Measurements from ENCODE around the gene PYCARD. TPM values are rescaled to one million over a fixed set of nuclear protein-coding genes. Genes with fewer than 3 reads are reported as not detected.
"Not testable (repeated sequence)": the region's sequence is repeated elsewhere in the genome, so short reads cannot be mapped to it uniquely, and the experiment has no call there.

The PYCARD gene
- total RNA-seq, 6 donors from 2014 or later = 44.0 to 103 (median 83.7) TPM

- Histone ChIP-seq H3K4me3 (no peak overlapping the region), H3K27me3 (no peaks in the 10 kb centered on the region), H3K36me3 (peaks cover 24 to 66% (median 45%) of the 10 kb centered on the region in 4 donors), H3K27ac (no peak overlapping the region), H3K4me1 (peaks cover 6 to 14% (median 10%) of the 10 kb centered on the region in 4 donors), H3K9me3 (no peaks in the 10 kb centered on the region)
- no peak for TF ChIP-seq EP300 (IDR thresholded peaks at IDR 0.05)
- TF ChIP-seq, protein P1, sequence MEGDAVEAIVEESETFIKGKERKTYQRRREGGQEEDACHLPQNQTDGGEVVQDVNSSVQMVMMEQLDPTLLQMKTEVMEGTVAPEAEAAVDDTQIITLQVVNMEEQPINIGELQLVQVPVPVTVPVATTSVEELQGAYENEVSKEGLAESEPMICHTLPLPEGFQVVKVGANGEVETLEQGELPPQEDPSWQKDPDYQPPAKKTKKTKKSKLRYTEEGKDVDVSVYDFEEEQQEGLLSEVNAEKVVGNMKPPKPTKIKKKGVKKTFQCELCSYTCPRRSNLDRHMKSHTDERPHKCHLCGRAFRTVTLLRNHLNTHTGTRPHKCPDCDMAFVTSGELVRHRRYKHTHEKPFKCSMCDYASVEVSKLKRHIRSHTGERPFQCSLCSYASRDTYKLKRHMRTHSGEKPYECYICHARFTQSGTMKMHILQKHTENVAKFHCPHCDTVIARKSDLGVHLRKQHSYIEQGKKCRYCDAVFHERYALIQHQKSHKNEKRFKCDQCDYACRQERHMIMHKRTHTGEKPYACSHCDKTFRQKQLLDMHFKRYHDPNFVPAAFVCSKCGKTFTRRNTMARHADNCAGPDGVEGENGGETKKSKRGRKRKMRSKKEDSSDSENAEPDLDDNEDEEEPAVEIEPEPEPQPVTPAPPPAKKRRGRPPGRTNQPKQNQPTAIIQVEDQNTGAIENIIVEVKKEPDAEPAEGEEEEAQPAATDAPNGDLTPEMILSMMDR (IDR thresholded peaks at IDR 0.05) = no peak
- no peak for TF ChIP-seq POLR2A (IDR thresholded peaks at IDR 0.05)
- TF ChIP-seq POLR2AphosphoS5 (IDR thresholded peaks at IDR 0.05) = no peak
- 71 to 83% methylated on average over 17 of the region's 17 CpGs for WGBS, 2 donors
- ATAC-seq (ENCODE audit: low FRiP score in 2 of 2) = no peak
- peak in 1 of 2 donors; percentile 41 for DNase-seq
Observed at GRCh38 chr16:31196324-31197088, 6.1 kb downstream of the PYCARD start.

- ATAC-seq (ENCODE audit: low FRiP score in 2 of 2); DNase-seq; H3K9me3 ChIP-seq; H3K4me1 ChIP-seq; H3K27me3 ChIP-seq; H3K27ac ChIP-seq; H3K4me3 ChIP-seq: not testable (repeated sequence)
- peaks cover 30 to 73% (median 50%) of the 10 kb centered on the region in 4 donors for H3K36me3 ChIP-seq
- 96 to 98% methylated on average over 11 of the region's 11 CpGs for whole genome bisulfite sequencing, 2 donors
Observed at GRCh38 chr16:31195861-31196260, 6.7 kb downstream of the PYCARD start.

GRCh38 chr16:31194898-31195297, 7.7 kb downstream of the PYCARD start:
- H3K4me1 ChIP-seq = peaks cover 0 to under 1% (median 0%) of the 10 kb centered on the region in 4 donors
- ATAC-seq (ENCODE audit: low FRiP score in 2 of 2) (no peak), DNase-seq (no peak)
- no peaks in the 10 kb centered on the region for H3K27me3 ChIP-seq
- 82 to 86% methylated on average over 7 of the region's 7 CpGs for WGBS, 2 donors
- no peaks in the 10 kb centered on the region for H3K9me3 ChIP-seq
- H3K36me3 ChIP-seq = peaks cover 38 to 82% (median 60%) of the 10 kb centered on the region in 4 donors
- H3K4me3 ChIP-seq = no peak overlapping the region
- H3K27ac ChIP-seq = no peak overlapping the region
- TF ChIP-seq POLR2A (IDR thresholded peaks at IDR 0.05) (no peak), EP300 (IDR thresholded peaks at IDR 0.05) (no peak), POLR2AphosphoS5 (IDR thresholded peaks at IDR 0.05) (no peak)
- TF ChIP-seq, protein P1 (IDR thresholded peaks at IDR 0.05) = no peak

DNA sequence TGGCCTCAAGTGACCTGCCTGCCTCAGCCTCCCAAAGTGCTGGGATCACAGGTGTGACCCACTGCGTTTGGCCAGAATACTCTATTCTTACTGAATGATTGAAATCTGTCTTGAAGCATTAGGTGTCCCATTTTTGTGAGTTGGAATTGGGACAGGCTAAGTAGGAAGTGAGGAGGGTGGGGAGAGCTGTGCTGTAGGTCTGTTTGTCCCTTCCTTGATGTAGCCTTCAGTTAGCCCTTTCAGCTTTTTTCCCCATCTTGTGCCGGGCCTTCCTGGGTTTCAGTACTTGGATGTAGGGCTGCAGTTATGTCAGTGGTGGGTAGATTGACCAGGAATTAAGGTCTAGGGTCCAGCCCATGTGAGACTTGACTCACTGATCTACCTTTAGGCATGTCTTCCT, 8.7 kb downstream of the PYCARD start:
- no peak for TF ChIP-seq POLR2A (IDR thresholded peaks at IDR 0.05)
- no peak for TF ChIP-seq POLR2AphosphoS5 (IDR thresholded peaks at IDR 0.05)
- TF ChIP-seq EP300 (IDR thresholded peaks at IDR 0.05) = no peak
- TF ChIP-seq, protein P1 (IDR thresholded peaks at IDR 0.05) = no peak
- 89 to 90% methylated on average over 2 of the region's 2 CpGs for WGBS, 2 donors
- ATAC-seq (ENCODE audit: low FRiP score in 2 of 2) (no peak), DNase-seq (no peak)
- H3K27me3 ChIP-seq = no peaks in the 10 kb centered on the region
- no peak overlapping the region for H3K27ac ChIP-seq
- H3K36me3 ChIP-seq = peaks cover 49 to 85% (median 70%) of the 10 kb centered on the region in 4 donors
- H3K9me3 ChIP-seq = no peaks in the 10 kb centered on the region
- H3K4me3 ChIP-seq = no peak overlapping the region
- no peaks in the 10 kb centered on the region for H3K4me1 ChIP-seq

DNA sequence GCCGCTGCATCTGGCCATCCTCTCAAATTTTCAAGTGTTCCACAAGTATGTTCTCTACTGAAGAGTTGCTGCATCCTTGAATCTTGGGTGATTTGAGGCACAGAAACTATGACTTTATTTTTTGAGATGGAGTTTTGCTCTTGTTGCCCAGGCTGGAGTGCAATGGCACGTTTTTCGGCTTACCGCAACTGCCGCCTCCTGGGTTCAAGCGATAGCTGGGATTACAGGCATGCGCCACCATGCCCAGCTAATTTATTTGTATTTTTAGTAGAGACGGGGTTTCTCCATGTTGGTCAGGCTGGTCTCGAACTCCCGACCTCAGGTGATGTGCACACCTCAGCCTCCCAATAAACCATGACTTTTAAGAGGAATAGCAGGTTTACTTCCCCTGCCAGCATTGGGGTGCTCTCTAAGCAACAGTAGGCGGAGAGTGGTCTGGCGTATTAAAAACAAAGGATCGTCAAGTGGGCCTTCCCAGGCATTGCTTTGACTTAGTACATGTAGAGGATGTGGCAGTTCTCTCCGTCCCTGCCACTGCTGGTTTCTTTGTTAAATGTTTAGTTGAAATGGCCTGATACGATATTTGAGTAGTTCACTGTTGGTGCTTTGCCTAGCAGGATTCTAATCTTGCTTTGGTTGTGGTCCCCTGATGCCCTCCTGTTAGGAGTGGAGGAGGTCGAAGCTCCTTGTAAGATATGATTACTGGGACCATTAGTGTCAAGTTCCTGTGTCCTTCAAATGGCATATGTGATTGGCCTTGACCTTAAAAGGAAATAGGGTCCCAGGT, 9.5 kb downstream of the PYCARD start:
- H3K4me3 ChIP-seq = no peak overlapping the region
- DNase-seq (no peak), ATAC-seq (ENCODE audit: low FRiP score in 2 of 2) (no peak)
- peaks cover 56 to 94% (median 78%) of the 10 kb centered on the region in 4 donors for H3K36me3 ChIP-seq
- no peaks in the 10 kb centered on the region for H3K4me1 ChIP-seq
- WGBS, 2 donors = 92% methylated on average over 16 of the region's 16 CpGs
- TF ChIP-seq EP300 (IDR thresholded peaks at IDR 0.05) = no peak
- no peak for TF ChIP-seq POLR2A (IDR thresholded peaks at IDR 0.05)
- TF ChIP-seq, protein P1 (IDR thresholded peaks at IDR 0.05) = no peak
- no peak for TF ChIP-seq POLR2AphosphoS5 (IDR thresholded peaks at IDR 0.05)
- H3K9me3 ChIP-seq = no peaks in the 10 kb centered on the region
- H3K27me3 ChIP-seq = no peaks in the 10 kb centered on the region
- no peak overlapping the region for H3K27ac ChIP-seq
